Measurements from ENCODE around the gene NATD1.
"Not testable (repeated sequence)": the region's sequence is repeated elsewhere in the genome, so short reads cannot be mapped to it uniquely, and the experiment has no call there.

The NATD1 gene

GRCh38 chr17:21214777-21215541 is 38.3 kb downstream of the NATD1 start:
- no peak for DNase-seq (ENCODE audit: low read depth)

GRCh38 chr17:21214015-21214776 is 39.0 kb downstream of the NATD1 start, which contains the start of gene TMEM11:
TMEM11 (minus strand) TSS chr17:21214161; CDS start chr17:21214152, 9 bp downstream.
- DNase-seq (ENCODE audit: low read depth): peak; percentile 92

- peak; percentile 9 for DNase-seq (ENCODE audit: low read depth)
Measured at GRCh38 chr17:21213638-21214014, 39.6 kb downstream of the NATD1 start.

DNA sequence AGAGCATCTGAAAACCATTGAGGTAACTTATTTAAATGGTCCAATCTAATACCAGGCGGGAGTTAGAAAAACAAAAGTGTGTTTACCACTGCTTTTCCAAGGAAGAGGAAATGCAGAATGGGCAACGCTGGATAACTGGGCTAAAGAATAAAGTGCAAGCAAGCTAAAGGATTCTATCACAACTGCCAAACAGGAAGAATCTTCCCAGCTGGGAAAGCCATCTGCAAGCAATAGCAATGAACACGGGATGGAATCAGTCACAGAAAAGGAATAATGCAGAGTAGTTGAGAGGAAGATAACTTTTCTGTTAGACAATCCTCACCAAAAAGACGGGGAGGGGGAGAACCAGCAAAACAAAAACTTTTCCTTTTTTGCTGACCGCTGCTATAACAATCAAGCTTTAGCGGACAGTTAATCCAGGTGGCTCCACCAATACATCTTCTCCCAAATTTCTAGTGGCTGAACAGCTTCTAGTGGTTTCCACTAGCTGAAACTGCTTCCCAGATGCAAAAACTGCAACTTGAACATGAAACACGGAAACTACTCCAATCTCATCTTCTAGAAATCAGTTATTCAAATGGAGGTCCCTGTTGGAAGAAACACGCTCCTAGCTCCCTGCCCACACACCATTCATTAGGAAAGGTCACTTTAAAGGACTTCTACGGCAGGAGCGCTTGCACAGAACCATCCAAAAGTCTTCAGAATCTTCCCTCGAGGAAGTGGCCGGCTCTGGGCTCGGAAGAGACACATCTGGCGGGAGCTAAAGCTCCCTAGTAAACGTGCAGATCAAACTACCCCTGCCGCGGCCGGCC is 40.2 kb downstream of the NATD1 start:
- no peak for DNase-seq (ENCODE audit: low read depth)

DNA sequence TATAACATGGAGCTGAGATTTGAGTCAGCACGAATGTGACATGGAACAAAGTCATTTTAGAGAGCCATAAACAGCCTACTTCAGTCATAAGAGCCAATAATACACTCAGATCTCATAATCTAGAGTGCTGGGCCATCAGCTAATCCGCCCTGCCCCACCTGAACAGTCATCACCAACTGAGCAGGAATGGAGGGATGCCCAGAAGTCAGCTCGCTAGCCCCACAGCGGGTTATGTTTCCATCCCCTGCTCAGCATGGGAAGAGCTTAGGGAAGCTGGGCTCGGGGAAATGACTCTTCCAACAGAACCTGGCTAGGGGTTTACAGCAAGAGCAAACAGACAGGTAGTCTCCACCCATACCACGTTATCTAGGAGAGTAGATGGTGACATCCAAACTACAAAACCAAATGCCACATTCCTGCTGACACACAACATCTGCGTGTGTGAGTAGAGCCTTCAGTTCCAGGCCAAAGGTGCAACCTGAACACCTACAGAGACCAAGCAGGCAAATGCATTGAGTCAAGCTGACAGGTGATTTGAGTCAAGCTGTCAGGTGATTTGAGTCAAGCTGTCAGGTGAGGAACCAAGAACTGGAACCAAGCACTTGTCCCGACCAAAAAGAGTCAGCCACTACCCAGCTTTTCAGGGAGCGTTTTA is 41.3 kb downstream of the NATD1 start:
- DNase-seq (ENCODE audit: low read depth): no peak

- no peak for DNase-seq (ENCODE audit: low read depth)
Measured at GRCh38 chr17:21210411-21211076, 42.7 kb downstream of the NATD1 start.

DNA sequence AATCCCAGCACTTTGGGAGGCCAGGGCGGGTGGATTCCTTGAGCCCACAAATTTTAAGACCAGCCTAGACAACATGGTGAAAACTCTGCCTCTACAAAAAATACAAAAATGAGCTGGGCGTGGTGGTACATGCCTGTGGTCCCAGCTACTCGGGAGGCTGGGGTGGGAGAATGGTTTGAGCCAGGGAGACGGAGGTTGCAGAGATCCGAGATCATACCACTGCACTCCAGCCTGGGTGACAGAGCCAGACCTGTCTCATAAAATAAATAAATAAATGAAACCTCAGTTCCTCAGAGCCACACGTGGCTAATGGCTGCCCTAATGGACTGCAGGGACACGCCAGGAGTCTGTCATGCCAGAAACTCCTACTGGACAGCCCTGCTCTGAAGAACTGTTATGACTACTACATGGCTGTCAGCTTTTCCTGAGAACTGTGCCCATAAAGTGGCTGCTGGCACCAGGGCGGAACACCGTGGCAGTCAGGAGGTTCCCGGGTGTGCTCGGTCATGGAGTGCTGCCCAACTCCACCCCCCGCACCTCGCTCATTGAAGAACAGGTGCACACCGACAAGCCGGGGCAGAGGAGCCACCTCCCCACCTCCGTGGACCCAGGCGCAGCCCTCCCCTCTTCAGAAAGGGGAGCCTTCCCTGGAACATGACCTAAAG is 43.6 kb downstream of the NATD1 start:
- DNase-seq (ENCODE audit: low read depth): no peak

DNA sequence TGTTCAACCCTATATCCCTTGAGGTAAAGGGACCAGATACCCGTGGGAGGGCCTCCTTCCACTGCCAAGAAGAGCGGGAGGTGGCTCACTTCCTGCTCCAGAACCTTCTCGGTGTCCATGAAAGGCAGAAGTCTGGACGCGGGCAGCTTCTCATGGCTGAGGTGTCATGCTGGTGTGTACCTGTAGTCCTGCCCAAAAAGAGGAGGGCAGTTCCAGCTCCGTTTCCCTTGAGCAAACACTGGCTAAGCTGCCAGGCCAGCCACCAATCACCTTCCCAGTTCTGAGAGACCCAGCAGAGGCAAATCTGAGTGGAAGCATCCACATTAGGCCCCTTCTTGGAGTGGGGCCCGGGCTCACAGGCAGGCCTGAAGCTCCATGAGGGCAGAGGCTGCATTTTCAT is 44.9 kb downstream of the NATD1 start:
- no peak for DNase-seq (ENCODE audit: low read depth)

- no peak for DNase-seq (ENCODE audit: low read depth)
Measured at GRCh38 chr17:21204935-21205334, 48.3 kb downstream of the NATD1 start.

DNA sequence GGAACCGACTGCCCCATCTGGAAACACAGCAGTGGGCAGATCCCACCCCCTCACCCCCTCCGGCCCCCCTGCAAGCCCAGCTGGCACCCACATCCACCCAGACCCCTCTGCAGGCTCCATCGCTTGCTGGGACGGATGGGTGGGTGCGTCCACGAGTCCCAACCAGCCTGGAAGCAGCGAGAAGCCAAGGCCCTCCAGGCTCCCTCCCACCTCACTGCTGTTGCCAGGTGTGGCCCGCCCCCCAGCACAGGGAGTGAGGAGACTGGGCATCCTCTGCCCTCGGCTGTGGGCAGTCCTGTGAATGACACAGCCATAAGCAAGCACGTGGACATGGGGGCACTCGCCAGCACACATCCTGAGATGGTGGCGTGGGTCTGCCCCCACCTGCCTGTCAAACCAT is 50.7 kb downstream of the NATD1 start:
- no peak for DNase-seq (ENCODE audit: low read depth)

- no peak for DNase-seq (ENCODE audit: low read depth)
Measured at GRCh38 chr17:21201874-21202273, 51.3 kb downstream of the NATD1 start.

GRCh38 chr17:21201298-21201595 is 52.0 kb downstream of the NATD1 start:
- no peak for DNase-seq (ENCODE audit: low read depth)

- no peak for DNase-seq (ENCODE audit: low read depth)
Measured at GRCh38 chr17:21200590-21201297, 52.5 kb downstream of the NATD1 start.

DNA sequence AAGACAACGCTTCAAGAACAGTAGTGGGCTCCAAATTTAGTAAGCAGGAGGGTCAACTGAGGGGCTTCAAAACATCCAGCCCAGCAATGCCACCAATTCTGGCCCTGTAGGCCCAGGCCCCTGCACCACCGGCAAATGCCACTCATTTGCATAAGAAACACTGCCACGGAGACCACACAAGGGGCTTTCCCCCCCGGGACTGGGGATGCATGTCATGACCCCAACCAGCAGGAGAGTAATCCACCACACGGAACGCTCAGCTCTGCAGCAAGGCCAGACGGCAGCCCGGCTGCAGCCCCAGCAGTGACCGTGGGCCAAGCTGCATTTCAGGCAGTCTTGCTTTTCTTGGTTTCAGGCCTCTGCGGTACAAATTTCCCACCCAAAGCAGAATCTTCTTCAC is 53.4 kb downstream of the NATD1 start:
- no peak for DNase-seq (ENCODE audit: low read depth)

GRCh38 chr17:21199311-21199710 is 53.9 kb downstream of the NATD1 start:
- no peak for DNase-seq (ENCODE audit: low read depth)

GRCh38 chr17:21198411-21198810 is 54.8 kb downstream of the NATD1 start:
- DNase-seq (ENCODE audit: low read depth): no peak

- no peak for DNase-seq (ENCODE audit: low read depth)
Measured at GRCh38 chr17:21196126-21196525, 57.1 kb downstream of the NATD1 start.

DNA sequence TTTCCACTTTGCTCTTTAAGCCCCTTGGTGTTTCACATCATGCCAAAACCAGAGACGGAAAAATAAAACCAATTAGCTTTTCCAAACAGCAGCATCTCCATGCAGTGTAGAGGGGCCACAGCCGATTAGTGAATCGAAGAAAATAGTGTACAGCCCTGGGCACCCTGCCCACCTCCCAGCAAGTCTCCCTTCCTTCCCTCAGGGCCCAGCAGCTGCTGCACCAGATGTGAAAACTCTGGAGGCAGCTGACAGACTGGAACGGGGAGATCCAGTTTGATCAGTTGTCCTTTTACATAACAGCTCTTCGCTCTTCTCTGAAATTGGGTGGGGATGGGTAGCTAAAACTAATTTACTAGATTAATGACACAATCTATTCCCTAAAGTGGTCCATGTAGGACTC is 58.5 kb downstream of the NATD1 start:
- no peak for DNase-seq (ENCODE audit: low read depth)

GRCh38 chr17:21194226-21194625 is 59.0 kb downstream of the NATD1 start:
- no peak for DNase-seq (ENCODE audit: low read depth)

DNA sequence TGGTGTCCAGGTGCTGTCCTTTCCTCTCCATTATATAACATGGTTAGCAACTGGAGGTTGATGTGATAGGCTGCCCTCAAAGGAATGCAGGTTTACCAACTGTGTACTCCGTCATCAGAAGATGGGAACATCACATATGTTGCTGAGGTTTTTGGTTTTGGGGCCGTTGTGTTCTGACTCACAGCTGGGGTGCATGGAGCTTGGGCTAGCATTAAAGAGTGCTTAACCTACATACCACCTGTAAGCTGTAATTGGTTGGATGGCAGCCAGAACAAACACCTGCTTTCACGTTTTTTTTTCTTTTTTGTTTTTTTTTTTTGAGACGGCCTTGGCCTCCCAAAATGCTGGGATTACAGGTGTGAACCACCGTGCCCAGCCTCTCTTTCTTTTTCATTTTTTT is 60.2 kb downstream of the NATD1 start:
- no peak for DNase-seq (ENCODE audit: low read depth)

DNA sequence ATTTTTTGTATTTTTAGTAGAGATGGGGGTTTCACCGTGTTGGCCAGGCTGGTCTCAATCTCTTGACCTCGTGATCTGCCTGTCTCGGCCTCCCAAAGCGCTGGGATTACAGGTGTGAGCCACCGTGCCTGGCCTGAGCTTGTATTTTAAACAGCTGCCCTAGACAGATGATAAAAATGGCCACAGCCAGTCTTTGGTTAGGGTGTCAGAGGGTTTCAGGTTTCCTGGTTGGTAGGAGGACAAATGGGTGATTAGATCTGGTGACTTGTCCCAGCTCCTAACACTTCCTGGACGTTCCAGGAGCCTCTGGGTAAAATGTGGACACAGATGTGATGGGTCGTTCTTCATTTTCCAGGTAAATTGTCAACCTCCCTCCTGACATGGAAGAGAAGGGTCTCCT is 60.8 kb downstream of the NATD1 start:
- not testable (repeated sequence) for DNase-seq (ENCODE audit: low read depth)
